K562 (cell line): Measurements from ENCODE around the gene PRXL2A. TPM values are rescaled to one million over a fixed set of nuclear protein-coding genes. Genes with fewer than 3 reads are reported as not detected.

Source experiments
- ATAC-seq: fragments of 200-7000 bp; cut with Tn5 transposase; 3 replicates; pipeline ENCODE4 v1.9.1; 2020; ENCODE audit warnings: moderate library complexity
- BruUV-seq: library from RNA; stranded (reverse); fragments of 400-500 nt; replicated peaks from 2 replicates; lab custom pipeline; 2021; lab: Mats Ljungman, UMichigan
- CTCF ChIA-PET: fragments of 300-600 bp; formaldehyde crosslinking; extraction: SDS; loops from one replicate; lab custom pipeline; 2021; ENCODE audit warnings: low intra/inter-chr PET ratio; lab: Yijun Ruan, JAX
- POLR2A ChIA-PET: fragments of 300-600, 350-650 bp; sonication (Branson Sonifier 250); formaldehyde crosslinking; extraction: SDS; loops from one replicate; lab custom pipeline; 2021; ENCODE audit warnings: antibody characterized with exemption, inconsistent platforms; lab: Yijun Ruan, JAX
- DNase-seq, 4 experiments: peaks; one replicate each; pipeline versions ENCODE4 v3.0.0 to v3.0.0-alpha.2; 2011 to 2018; ENCODE audit warnings: low spot score in 3 of 4, mixed read lengths in 3 of 4; ENCODE audit errors: extremely low read depth in 1 of 4
- FAIRE-seq: peaks from 2 replicates; lab custom pipeline; 2011; peaks lifted over from hg19 to GRCh38; lab: Jason Lieb, UNC
- H2AFZ ChIP-seq: 2 replicates; pipeline ENCODE4 v1.6.0; 2011; ENCODE audit warnings: low read depth, low read length, control low read depth, inconsistent platforms
- H3K27ac ChIP-seq: fragments of 200-600 bp; 3 replicates; pipeline ENCODE4 v1.8.0; 2011; ENCODE audit warnings: low read depth, mild to moderate bottlenecking, control low read depth, inconsistent platforms, low read length, moderate library complexity, mixed read lengths; ENCODE audit errors: extremely low read depth
- H3K27me3 ChIP-seq, 2 experiments: fragments of 300-600 bp in 1 of 2; 2 replicates in 1 of 2; 3 replicates in 1 of 2; pipeline versions ENCODE4 v1.6.0 to v1.8.0; 2011; ENCODE audit warnings: inconsistent platforms in 2 of 2, low read length in 2 of 2, mild to moderate bottlenecking in 1 of 2, mixed read lengths in 1 of 2, moderate library complexity in 1 of 2; ENCODE audit not compliant: control insufficient read depth in 2 of 2, insufficient read depth in 2 of 2
- H3K36me3 ChIP-seq: fragments of 300-600 bp; 3 replicates; pipeline ENCODE4 v1.8.0; 2011; ENCODE audit warnings: mild to moderate bottlenecking, low read length, inconsistent platforms; ENCODE audit not compliant: control insufficient read depth, insufficient read depth
- H3K4me1 ChIP-seq, 2 experiments: fragments of 200-600 bp in 1 of 2; replicated peaks in 1 of 2; 2 replicates in 1 of 2; 3 replicates in 1 of 2; pipeline versions ENCODE4 v1.5.1 to v1.8.0; 2011; ENCODE audit warnings: inconsistent platforms in 2 of 2, low read length in 2 of 2, mild to moderate bottlenecking in 1 of 2, mixed read lengths in 1 of 2, moderate library complexity in 1 of 2; ENCODE audit not compliant: control insufficient read depth in 2 of 2, insufficient read depth in 2 of 2
- H3K4me2 ChIP-seq: 2 replicates; pipeline ENCODE4 v1.6.1; 2011; ENCODE audit warnings: low read length, control low read depth, inconsistent platforms, mixed read lengths; ENCODE audit not compliant: insufficient read depth
- H3K4me3 ChIP-seq: fragments of 200-600 bp; sonication (generic), shearing (Covaris generic); 2 replicates; pipeline ENCODE4 v1.5.1; 2016; ENCODE audit warnings: control low read depth, inconsistent platforms
- H3K79me2 ChIP-seq: fragments of 200-600 bp; 3 replicates; pipeline ENCODE4 v1.8.0; 2011; ENCODE audit warnings: low read length, inconsistent platforms; ENCODE audit not compliant: control insufficient read depth, insufficient read depth
- H3K9ac ChIP-seq, 2 experiments: 2 replicates each; pipeline versions ENCODE4 v1.6.0 to v1.6.1; 2011; ENCODE audit warnings: low read depth in 2 of 2, low read length in 2 of 2, control low read depth in 1 of 2, inconsistent platforms in 1 of 2, mild to moderate bottlenecking in 1 of 2, mixed read lengths in 1 of 2; ENCODE audit not compliant: insufficient read depth in 1 of 2
- H3K9me1 ChIP-seq: one replicate; pipeline ENCODE4 v1.6.0; 2011; ENCODE audit warnings: inconsistent platforms, mild to moderate bottlenecking, low read length, moderate library complexity; ENCODE audit not compliant: control insufficient read depth, insufficient read depth
- H3K9me3 ChIP-seq: replicated peaks from 2 replicates; pipeline ENCODE4 v1.5.1; 2011; ENCODE audit warnings: low read depth, low read length, inconsistent platforms; ENCODE audit not compliant: control insufficient read depth, insufficient read depth
- H4K20me1 ChIP-seq: replicated peaks from 2 replicates; pipeline ENCODE4 v1.6.1; 2011; ENCODE audit warnings: low read length, inconsistent platforms, mixed read lengths; ENCODE audit not compliant: control insufficient read depth, insufficient read depth
- CBFA2T2 ChIP-seq: fragments of 450-650 bp; conservative IDR thresholded peaks from 2 replicates; pipeline ENCODE4 v1.6.1; 2017; ENCODE audit warnings: mild to moderate bottlenecking
- E2F8 ChIP-seq: fragments of 450-650 bp; IDR thresholded peaks from 2 replicates; pipeline ENCODE4 v1.7.1; 2018; ENCODE audit warnings: mild to moderate bottlenecking, low read depth; ENCODE audit not compliant: partially characterized antibody
- EGR1 ChIP-seq: fragments of 450-650 bp; conservative IDR thresholded peaks from 2 replicates; pipeline ENCODE4 v1.6.1; 2017; ENCODE audit warnings: mild to moderate bottlenecking
- GTF2F1 ChIP-seq: IDR thresholded peaks from 2 replicates; pipeline ENCODE4 v1.6.1; 2011; ENCODE audit warnings: low read depth, low read length, improper control_type of control experiment
- IRF1 ChIP-seq: sonication (generic); formaldehyde crosslinking; IDR thresholded peaks from 2 replicates; pipeline ENCODE4 v1.8.0; 2022; ENCODE audit warnings: missing genetic modification reagents, mild to moderate bottlenecking, borderline replicate concordance
- KAT8 ChIP-seq: fragments of 450-650 bp; IDR thresholded peaks from 2 replicates; pipeline ENCODE4 v1.6.1; 2016; ENCODE audit warnings: low read depth, mild to moderate bottlenecking
- SMARCC2 ChIP-seq: fragments of 450-650 bp; IDR thresholded peaks from 2 replicates; pipeline ENCODE4 v1.6.1; 2017; ENCODE audit warnings: antibody characterized with exemption, moderate library complexity, mild to moderate bottlenecking, low read depth
- SRF ChIP-seq, 2 experiments: fragments of 250-450, 450-650 bp in 1 of 2; sonication (Bioruptor Pico) in 1 of 2; sonication (generic) in 1 of 2; formaldehyde crosslinking; IDR thresholded peaks; 2 replicates each; pipeline versions ENCODE4 v1.5.0 to v1.5.1; 2020 to 2022; ENCODE audit warnings: mild to moderate bottlenecking in 1 of 2, missing genetic modification reagents in 1 of 2
- THRB ChIP-seq: fragments of 450-650 bp; formaldehyde crosslinking; conservative IDR thresholded peaks from 2 replicates; pipeline ENCODE4 v1.4.0; 2022; ENCODE audit warnings: mild to moderate bottlenecking, missing genetic modification characterization
- TOE1 ChIP-seq, 2 experiments: fragments of 450-650 bp in 1 of 2; sonication (generic) in 1 of 2; formaldehyde crosslinking in 1 of 2; IDR thresholded peaks; 2 replicates each; pipeline versions ENCODE4 v1.7.1 to v1.8.0; 2016 to 2022; ENCODE audit warnings: borderline replicate concordance in 2 of 2, mild to moderate bottlenecking in 2 of 2, antibody characterized with exemption in 1 of 2, inconsistent platforms in 1 of 2, low read depth in 1 of 2, missing genetic modification reagents in 1 of 2, moderate library complexity in 1 of 2
- ZC3H11A ChIP-seq: IDR thresholded peaks from 2 replicates; pipeline ENCODE4 v1.6.1; 2012; ENCODE audit warnings: low read depth, low read length, improper control_type of control experiment
- ZKSCAN3 ChIP-seq: fragments of 250-450 bp; sonication (Bioruptor Pico); IDR thresholded peaks from 2 replicates; pipeline ENCODE4 v1.4.0; 2020
- ZNF212 ChIP-seq: fragments of 450-650 bp; formaldehyde crosslinking; IDR thresholded peaks from 2 replicates; pipeline ENCODE4 v1.4.0; 2020; ENCODE audit warnings: mild to moderate bottlenecking
- ZNF324 ChIP-seq: fragments of 250-450 bp; sonication (Bioruptor Pico); IDR thresholded peaks from 2 replicates; pipeline ENCODE4 v1.4.0; 2020; ENCODE audit warnings: mild to moderate bottlenecking
- in situ Hi-C: fragments of 300-500 bp; cut with MboI; formaldehyde crosslinking; loops from 4 replicates; pipeline ENCODE4 v1.15.0; 2018; ENCODE audit warnings: inconsistent platforms, mixed read lengths
- intact Hi-C: fragments of 100-400 bp; cut with micrococcal nuclease; formaldehyde crosslinking; loops from 2 replicates; pipeline ENCODE4 v1.14.2; 2022
- polyA plus RNA-seq, 8 experiments: library from polyadenylated mRNA; depleted of rRNA in 4 of 8; stranded (reverse) in 5 of 8; unstranded in 3 of 8; fragments of >200 nt; fragmentation: Nextera tagmentation in 2 of 8; fragmentation: Illumina TruSeq in 1 of 8; extraction: Ambion mirVana in 2 of 8; extraction: Trizol in 1 of 8; gene quantifications; 2 replicates each; pipeline versions ENCODE4 v1.2.1 to v1.2.3, GENCODE V29; 2011 to 2014; ENCODE audit warnings: inconsistent platforms in 1 of 8, missing spikeins in 1 of 8
- total RNA-seq, 7 experiments: library from RNA; depleted of rRNA in 6 of 7; stranded (reverse); fragments of >200 nt in 6 of 7; fragmentation: Illumina TruSeq in 2 of 7; extraction: Trizol in 2 of 7; gene quantifications; 2 replicates each; pipeline versions ENCODE4 v1.2.1 to v1.2.3, GENCODE V29; 2011 to 2021; ENCODE audit warnings: low replicate concordance in 1 of 7

The PRXL2A gene
- total and polyA plus RNA-seq, 9 of the 15 experiments (the other 6 are each of a cell fraction or from before 2014, with no cell fraction given): 0.14 to 1.2 (median 0.75) TPM

- peaks cover 83% of the 10 kb centered on the region for H3K79me2 ChIP-seq
- ChIA-PET POLR2A (interaction anchor here (0.5 to 1.4 kb wide), 3 partner anchors 18 to 35 kb away, joined by 3 to 4 read pairs (median 4); no protein-coding TSS in a partner anchor), CTCF (interaction anchor here (0.6 kb wide), 1 partner anchor 58 kb away, joined by 3 read pairs; no protein-coding TSS in a partner anchor)
- in situ Hi-C loops: no loop called here
- peaks cover 9% of the 10 kb centered on the region for H3K9me1 ChIP-seq
- DNase-seq (no peak), ATAC-seq (no peak), FAIRE-seq (no peak)
- H4K20me1 ChIP-seq: 0 out of 2 replicates have a peak, but pooled peaks cover 5% of the 10 kb centered on the region
- H3K4me3 ChIP-seq: no peak overlapping the region
- no peaks in the 10 kb centered on the region for H3K9me3 ChIP-seq
- no peaks in the 10 kb centered on the region for H3K27me3 ChIP-seq
- BruUV-seq: no TSS peak
- H3K36me3 ChIP-seq: peaks cover 31% of the 10 kb centered on the region; the same call in 2 of the 3 replicates
- no peak overlapping the region; the same call in 1 of the 2 replicates for H3K4me2 ChIP-seq
- H3K27ac ChIP-seq: no peak overlapping the region
- intact Hi-C loops: no loop called here
- H3K9ac ChIP-seq: no peak overlapping the region
- H3K4me1 ChIP-seq: peaks cover 43 to 47% of the 10 kb centered on the region in 2 experiments
- no peak overlapping the region for H2AFZ ChIP-seq
- TF ChIP-seq ZNF212: no peak
- TF ChIP-seq E2F8: no peak
- no peak for TF ChIP-seq EGR1
- TF ChIP-seq THRB (CRISPR knock-in tag): no peak
- no peak for TF ChIP-seq IRF1 (CRISPR knock-in tag)
- no peak for TF ChIP-seq ZNF324 (CRISPR knock-in tag)
- no peak for TF ChIP-seq SRF (CRISPR knock-in tag; IDR thresholded peaks at IDR 0.05)
- no peak for TF ChIP-seq SMARCC2
- TF ChIP-seq ZKSCAN3 (CRISPR knock-in tag): no peak
- no peak for TF ChIP-seq GTF2F1
- TF ChIP-seq ZC3H11A: no peak
- no peak for TF ChIP-seq CBFA2T2
- no peak for TF ChIP-seq TOE1 (IDR thresholded peaks at IDR 0.05; ENCODE audit: borderline replicate concordance)
- no peak for TF ChIP-seq TOE1 (CRISPR knock-in tag; IDR thresholded peaks at IDR 0.05; ENCODE audit: borderline replicate concordance, low read depth)
- no peak for TF ChIP-seq KAT8
Measured at GRCh38 chr10:80484676-80485075, 76.3 kb downstream of the PRXL2A start.
